B cell (primary cell): Measurements from ENCODE around the gene ZSWIM3. TPM values are rescaled to one million over a fixed set of nuclear protein-coding genes. Genes with fewer than 3 reads are reported as not detected.

Source experiments
- ATAC-seq: fragments of 200-7000 bp; cut with Tn5 transposase; one replicate; pipeline ENCODE4 v1.10.0; 2021; ENCODE audit warnings: low read depth, mild to moderate bottlenecking, moderate number of reproducible peaks, moderate library complexity
- CTCF ChIA-PET: fragments of 350-600 bp; sonication (Branson Sonifier 250); formaldehyde crosslinking; loops from one replicate; lab custom pipeline; 2021; ENCODE audit warnings: antibody characterized with exemption, inconsistent platforms; lab: Charles Lee
- POLR2A ChIA-PET: fragments of 350-600 bp; sonication (Branson Sonifier 250); formaldehyde crosslinking; loops from one replicate; lab custom pipeline; 2021; ENCODE audit warnings: antibody characterized with exemption; lab: Charles Lee
- DNase-seq: peaks from one replicate; pipeline ENCODE4 v3.0.0; 2013
- H2AFZ ChIP-seq: 2 replicates; pipeline ENCODE4 v1.6.1; 2012; ENCODE audit warnings: mild to moderate bottlenecking, low read depth, low read length; ENCODE audit not compliant: insufficient read depth, poor library complexity, severe bottlenecking
- H3K27ac ChIP-seq, 2 donors: 1 replicate in 1 of 2; 2 replicates in 1 of 2; pipeline ENCODE4 v1.5.1; 2012 to 2013; ENCODE audit warnings: low read length in 2 of 2, mild to moderate bottlenecking in 2 of 2, moderate library complexity in 1 of 2
- H3K27me3 ChIP-seq, 4 experiments: fragments of 200-600 bp in 1 of 4; sonication (generic) in 1 of 4; replicated peaks in 1 of 4; 1 replicate in 2 of 4; 2 replicates in 2 of 4; pipeline versions ENCODE4 v1.6.1 to v1.7.0; 2013 to 2016; ENCODE audit warnings: low read length in 3 of 4, mild to moderate bottlenecking in 2 of 4, mixed read lengths in 1 of 4, moderate library complexity in 1 of 4; ENCODE audit not compliant: insufficient read depth in 4 of 4, control insufficient read depth in 3 of 4; ENCODE audit errors: control extremely low read depth in 1 of 4
- H3K36me3 ChIP-seq, 2 experiments: replicated peaks in 1 of 2; 1 replicate in 1 of 2; 2 replicates in 1 of 2; pipeline versions ENCODE4 v1.6.1 to v1.7.1; 2013; ENCODE audit warnings: low read length in 1 of 2; ENCODE audit not compliant: insufficient read depth in 2 of 2, control insufficient read depth in 1 of 2; ENCODE audit errors: control extremely low read depth in 1 of 2, extremely low read depth in 1 of 2
- H3K4me1 ChIP-seq, 2 donors: fragments of 200-600 bp in 1 of 2; sonication (generic) in 1 of 2; 1 replicate in 1 of 2; 2 replicates in 1 of 2; pipeline versions ENCODE4 v1.5.1 to v1.6.1; 2013 to 2017; ENCODE audit warnings: low read length in 2 of 2; ENCODE audit not compliant: control insufficient read depth in 2 of 2, insufficient read depth in 2 of 2
- H3K4me2 ChIP-seq: replicated peaks from 2 replicates; pipeline ENCODE3; 2012; ENCODE audit warnings: mild to moderate bottlenecking, low read depth, low read length; ENCODE audit not compliant: poor library complexity, severe bottlenecking
- H3K4me3 ChIP-seq, 5 experiments: fragments of 200-600 bp in 1 of 5; sonication (generic) in 1 of 5; 1 replicate in 3 of 5; 2 replicates in 2 of 5; pipeline versions ENCODE4 v1.5.1 to v1.7.0; 2011 to 2016; ENCODE audit warnings: low read length in 4 of 5, mild to moderate bottlenecking in 4 of 5, low read depth in 2 of 5, control low read depth in 1 of 5, moderate library complexity in 1 of 5; ENCODE audit not compliant: insufficient read depth in 1 of 5; ENCODE audit errors: control extremely low read depth in 1 of 5, extremely low read depth in 1 of 5
- H3K79me2 ChIP-seq: fragments of 200-600 bp; sonication (generic); one replicate; pipeline ENCODE4 v1.6.0; 2016; ENCODE audit warnings: low read length; ENCODE audit not compliant: control insufficient read depth, insufficient read depth
- H3K9ac ChIP-seq: fragments of 200-600 bp; sonication (generic); 2 replicates; pipeline ENCODE4 v1.6.1; 2017; ENCODE audit warnings: mild to moderate bottlenecking, low read length, moderate library complexity
- H3K9me3 ChIP-seq, 3 donors: one replicate each; pipeline versions ENCODE4 v1.6.1 to v1.7.1; 2013; ENCODE audit warnings: low read length in 2 of 3; ENCODE audit not compliant: control insufficient read depth in 2 of 3, insufficient read depth in 1 of 3; ENCODE audit errors: control extremely low read depth in 1 of 3
- H4K20me1 ChIP-seq: 2 replicates; pipeline ENCODE4 v1.6.0; 2012; ENCODE audit warnings: mild to moderate bottlenecking, low read length; ENCODE audit not compliant: insufficient read depth, control insufficient read depth, poor library complexity, severe bottlenecking
- H3K27ac Mint-ChIP-seq: one replicate; pipeline ENCODE4 v1.8.0; 2021; ENCODE audit warnings: mixed read lengths
- H3K27me3 Mint-ChIP-seq: one replicate; pipeline ENCODE4 v1.8.0; 2021; ENCODE audit warnings: mixed read lengths
- H3K4me1 Mint-ChIP-seq: one replicate; pipeline ENCODE4 v1.8.0; 2021; ENCODE audit warnings: mixed read lengths
- H3K4me3 Mint-ChIP-seq: one replicate; pipeline ENCODE4 v1.8.0; 2021; ENCODE audit warnings: mixed read lengths
- H3K9me3 Mint-ChIP-seq: one replicate; pipeline ENCODE4 v1.8.0; 2022; ENCODE audit warnings: mixed read lengths; ENCODE audit not compliant: insufficient read depth
- EZH2 ChIP-seq: IDR thresholded peaks from 2 replicates; pipeline ENCODE4 v1.6.1; 2012; ENCODE audit warnings: borderline replicate concordance, low read depth, mild to moderate bottlenecking, moderate library complexity, low read length; ENCODE audit not compliant: insufficient read depth, poor library complexity, severe bottlenecking
- WGBS: methylation state at CpG from one replicate; pipeline ENCODE4 v1.1.5; 2013; ENCODE audit warnings: missing lambda C conversion rate; ENCODE audit not compliant: insufficient coverage; 5-methylcytosine and 5-hydroxymethylcytosine counted together
- intact Hi-C: fragments of 100-400 bp; cut with micrococcal nuclease; formaldehyde crosslinking; loops from one replicate; pipeline ENCODE4 v1.10.0; 2022
- polyA plus RNA-seq: library from polyadenylated mRNA; depleted of rRNA; stranded (reverse); fragments of >200 nt; gene quantifications from 2 replicates; pipeline ENCODE4 v1.2.3, GENCODE V29; 2012
- total RNA-seq, 2 donors: library from RNA; stranded (reverse); fragments of 120-200 nt in 1 of 2; gene quantifications; 1 replicate in 1 of 2; 2 replicates in 1 of 2; pipeline versions ENCODE4 v1.2.3 to v1.2.4, GENCODE V29; 2013 to 2022
- TF ChIP-seq, protein P1 (sequence below): fragments of 200-600 bp; IDR thresholded peaks from one replicate; pipeline ENCODE4 v1.8.0; 2022; ENCODE audit warnings: antibody characterized with exemption, mild to moderate bottlenecking

The ZSWIM3 gene
- total and polyA plus RNA-seq, 2 donors (not counting 1 experiment from before 2014, with no cell fraction given): 4.0 to 7.1 TPM

DNA sequence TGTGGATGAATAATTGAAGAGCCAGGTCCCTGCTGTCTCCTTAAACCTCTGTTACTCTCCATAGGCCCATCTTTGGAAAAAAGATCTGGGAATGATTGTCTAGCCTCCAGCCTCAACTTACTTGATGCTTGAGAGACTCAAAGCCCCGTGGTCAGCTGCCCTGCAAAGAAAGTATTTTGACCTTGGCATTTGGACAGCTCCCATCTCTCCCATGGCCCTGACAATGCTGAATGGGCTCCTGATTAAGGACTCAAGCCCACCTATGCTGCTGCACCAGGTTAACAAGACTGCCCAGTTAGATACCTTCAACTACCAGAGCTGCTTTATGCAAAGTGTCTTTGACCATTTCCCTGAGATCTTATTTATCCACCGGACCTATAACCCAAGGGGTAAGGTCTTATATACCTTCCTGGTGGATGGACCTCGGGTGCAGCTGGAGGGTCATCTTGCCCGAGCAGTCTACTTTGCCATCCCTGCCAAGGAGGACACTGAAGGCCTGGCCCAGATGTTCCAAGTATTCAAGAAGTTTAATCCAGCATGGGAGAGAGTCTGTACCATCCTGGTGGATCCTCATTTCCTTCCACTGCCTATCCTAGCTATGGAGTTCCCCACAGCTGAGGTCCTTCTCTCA is 25.2 kb downstream of the ZSWIM3 start:
- Mint-ChIP-seq H3K4me3 (peak overlapping the region; percentile 73), H3K27me3 (no peaks in the 10 kb centered on the region), H3K27ac (peak overlapping the region; percentile 65), H3K4me1 (peaks cover 33% of the 10 kb centered on the region), H3K9me3 (no peaks in the 10 kb centered on the region)
- ATAC-seq (no peak), DNase-seq (peak; percentile 4)
- Histone ChIP-seq H3K4me3 (no peak overlapping the region), H3K4me2 (no peak overlapping the region), H3K36me3 (peaks cover 0 to 47% of the 10 kb centered on the region in 2 experiments), H4K20me1 (no peaks in the 10 kb centered on the region), H3K27ac (no peak overlapping the region), H3K4me1 (peaks cover 3 to 19% of the 10 kb centered on the region in 2 donors), H3K9ac (no peak overlapping the region), H3K27me3 (no peaks in the 10 kb centered on the region), H3K79me2 (peaks cover 36% of the 10 kb centered on the region), H3K9me3 (no peaks in the 10 kb centered on the region), H2AFZ (no peak overlapping the region)
- TF ChIP-seq EZH2: no peak
- TF ChIP-seq, protein P1, sequence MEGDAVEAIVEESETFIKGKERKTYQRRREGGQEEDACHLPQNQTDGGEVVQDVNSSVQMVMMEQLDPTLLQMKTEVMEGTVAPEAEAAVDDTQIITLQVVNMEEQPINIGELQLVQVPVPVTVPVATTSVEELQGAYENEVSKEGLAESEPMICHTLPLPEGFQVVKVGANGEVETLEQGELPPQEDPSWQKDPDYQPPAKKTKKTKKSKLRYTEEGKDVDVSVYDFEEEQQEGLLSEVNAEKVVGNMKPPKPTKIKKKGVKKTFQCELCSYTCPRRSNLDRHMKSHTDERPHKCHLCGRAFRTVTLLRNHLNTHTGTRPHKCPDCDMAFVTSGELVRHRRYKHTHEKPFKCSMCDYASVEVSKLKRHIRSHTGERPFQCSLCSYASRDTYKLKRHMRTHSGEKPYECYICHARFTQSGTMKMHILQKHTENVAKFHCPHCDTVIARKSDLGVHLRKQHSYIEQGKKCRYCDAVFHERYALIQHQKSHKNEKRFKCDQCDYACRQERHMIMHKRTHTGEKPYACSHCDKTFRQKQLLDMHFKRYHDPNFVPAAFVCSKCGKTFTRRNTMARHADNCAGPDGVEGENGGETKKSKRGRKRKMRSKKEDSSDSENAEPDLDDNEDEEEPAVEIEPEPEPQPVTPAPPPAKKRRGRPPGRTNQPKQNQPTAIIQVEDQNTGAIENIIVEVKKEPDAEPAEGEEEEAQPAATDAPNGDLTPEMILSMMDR: no peak
- ChIA-PET CTCF (interaction anchor here (1.5 to 2.5 kb wide), 2 partner anchors 8 to 41 kb away, joined by 4 to 11 read pairs; partner anchors contain the start of gene NEURL2), POLR2A (interaction anchor here (1.1 to 3.6 kb wide), 3 partner anchors 10 to 51 kb away, joined by 3 to 19 read pairs (median 4); partner anchors contain the start of gene PCIF1)
- 96% methylated on average over 4 of the region's 4 CpGs for WGBS
- intact Hi-C loops: no loop called here

DNA sequence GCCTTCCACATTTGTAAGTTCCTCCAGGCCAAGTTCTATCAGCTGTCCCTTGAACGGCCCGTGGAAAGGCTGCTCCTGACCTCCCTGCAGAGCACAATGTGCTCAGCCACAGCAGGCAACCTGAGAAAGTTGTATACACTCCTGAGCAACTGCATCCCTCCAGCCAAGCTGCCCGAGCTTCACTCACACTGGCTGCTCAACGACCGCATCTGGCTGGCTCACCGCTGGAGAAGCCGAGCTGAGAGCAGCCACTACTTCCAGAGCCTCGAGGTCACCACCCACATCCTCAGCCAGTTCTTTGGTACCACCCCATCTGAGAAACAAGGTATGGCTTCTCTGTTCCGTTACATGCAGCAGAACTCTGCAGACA is 25.7 kb downstream of the ZSWIM3 start:
- ATAC-seq: no peak
- peaks cover 3 to 19% of the 10 kb centered on the region in 2 donors for H3K4me1 ChIP-seq
- H3K4me1 Mint-ChIP-seq: peaks cover 33% of the 10 kb centered on the region
- H2AFZ ChIP-seq: no peak overlapping the region
- no peak for DNase-seq
- CTCF ChIA-PET: no interaction called here
- no peak overlapping the region for H3K9ac ChIP-seq
- peaks cover 0 to 42% of the 10 kb centered on the region in 2 experiments for H3K36me3 ChIP-seq
- H3K27ac ChIP-seq: no peak overlapping the region
- WGBS: 95% methylated on average over 9 of the region's 9 CpGs
- TF ChIP-seq, protein P1: no peak
- TF ChIP-seq EZH2: no peak
- no peaks in the 10 kb centered on the region for H3K9me3 ChIP-seq
- POLR2A ChIA-PET: interaction anchor here (1.1 to 3.6 kb wide), 2 partner anchors 27 to 51 kb away, joined by 4 to 19 read pairs; partner anchors contain the start of gene PCIF1
- H3K4me3 Mint-ChIP-seq: peak overlapping the region; percentile 73
- H3K79me2 ChIP-seq: peaks cover 36% of the 10 kb centered on the region
- no peak overlapping the region for H3K4me2 ChIP-seq
- H3K4me3 ChIP-seq: no peak overlapping the region
- intact Hi-C loops: no loop called here
- no peaks in the 10 kb centered on the region for H4K20me1 ChIP-seq
- no peaks in the 10 kb centered on the region for H3K27me3 ChIP-seq
- no peaks in the 10 kb centered on the region for H3K9me3 Mint-ChIP-seq
- no peaks in the 10 kb centered on the region for H3K27me3 Mint-ChIP-seq
- peak overlapping the region; percentile 65 for H3K27ac Mint-ChIP-seq
